HCT116 (cell line): ENCODE data around the gene ZBED1. TPM values are rescaled to one million over a fixed set of nuclear protein-coding genes. Genes with fewer than 3 reads are reported as not detected.
"Not testable (repeated sequence)": the region's sequence is repeated elsewhere in the genome, so short reads cannot be mapped to it uniquely, and the experiment has no call there.

Source experiments
- ATAC-seq: fragments of 200-7000 bp; cut with Tn5 transposase; 2 replicates; pipeline ENCODE4 v1.9.1; 2020; ENCODE audit warnings: mild to moderate bottlenecking, moderate library complexity
- BruUV-seq: library from RNA; stranded (reverse); fragments of 400-500 nt; replicated peaks from 2 replicates; lab custom pipeline; 2021; lab: Mats Ljungman, UMichigan
- CTCF ChIA-PET: fragments of 300-600 bp; sonication (Branson Sonifier 250); formaldehyde crosslinking; loops from one replicate; lab custom pipeline; 2021; ENCODE audit warnings: antibody characterized with exemption; lab: Charles Lee
- POLR2A ChIA-PET: fragments of 300-600, 350-600 bp; sonication (Branson Sonifier 250); formaldehyde crosslinking; loops from one replicate; lab custom pipeline; 2021; ENCODE audit warnings: antibody characterized with exemption; lab: Charles Lee
- RAD21 ChIA-PET, 2 experiments: fragments of 300-600 bp; sonication (Branson Sonifier 250); formaldehyde crosslinking; loops; one replicate each; lab custom pipeline; 2023; ENCODE audit warnings: low total read pairs in 2 of 2; ENCODE audit not compliant: uncharacterized antibody in 2 of 2, unreplicated experiment in 2 of 2, low non-redundant PET in 1 of 2; lab: Charles Lee
- DNase-seq: peaks from one replicate; pipeline ENCODE4 v3.0.0-alpha.2; 2010; ENCODE audit warnings: low read depth, low spot score
- H2AFZ ChIP-seq: fragments of 200-600 bp; shearing (Covaris generic), sonication (generic); 2 replicates; pipeline ENCODE4 v1.6.1; 2017; ENCODE audit warnings: low read depth, mixed run types, mixed read lengths, antibody characterized with exemption, low read length; ENCODE audit not compliant: poor library complexity, severe bottlenecking
- H3K27ac ChIP-seq: 2 replicates; pipeline ENCODE4 v1.5.1; 2012; ENCODE audit warnings: low read depth, low read length
- H3K27me3 ChIP-seq: fragments of 200-600 bp; sonication (generic); 2 replicates; pipeline ENCODE4 v1.6.1; 2016; ENCODE audit warnings: mixed run types, low read length, mixed read lengths; ENCODE audit not compliant: insufficient read depth
- H3K36me3 ChIP-seq, 2 experiments: fragments of 200-500 bp in 1 of 2; fragments of 200-600 bp in 1 of 2; sonication (Bioruptor generic) in 1 of 2; sonication (generic) in 1 of 2; 2 replicates each; pipeline versions ENCODE4 v1.5.1 to v1.6.1; 2014 to 2016; ENCODE audit warnings: low read length in 2 of 2, inconsistent platforms in 1 of 2, mixed read lengths in 1 of 2, mixed run types in 1 of 2; ENCODE audit not compliant: insufficient read depth in 2 of 2, control insufficient read depth in 1 of 2
- H3K4me1 ChIP-seq, 2 experiments: fragments of 200-600 bp in 1 of 2; sonication (generic) in 1 of 2; 2 replicates each; pipeline versions ENCODE4 v1.5.1 to v1.6.1; 2012 to 2017; ENCODE audit warnings: low read length in 2 of 2, inconsistent platforms in 1 of 2, mild to moderate bottlenecking in 1 of 2, mixed read lengths in 1 of 2, mixed run types in 1 of 2, moderate library complexity in 1 of 2; ENCODE audit not compliant: insufficient read depth in 2 of 2, control insufficient read depth in 1 of 2
- H3K4me2 ChIP-seq: fragments of 200-600 bp; sonication (generic); 2 replicates; pipeline ENCODE4 v1.6.1; 2017; ENCODE audit warnings: mixed run types, low read length, mixed read lengths
- H3K4me3 ChIP-seq, 2 experiments: fragments of 200-600 bp in 1 of 2; sonication (generic) in 1 of 2; replicated peaks in 1 of 2; 2 replicates each; pipeline ENCODE4 v1.5.1; 2011 to 2016; ENCODE audit warnings: low read length in 2 of 2, control low read depth in 1 of 2, low read depth in 1 of 2, mild to moderate bottlenecking in 1 of 2, mixed read lengths in 1 of 2, mixed run types in 1 of 2
- H3K79me2 ChIP-seq: fragments of 200-600 bp; sonication (generic); 2 replicates; pipeline ENCODE4 v1.6.1; 2017; ENCODE audit warnings: mild to moderate bottlenecking, mixed run types, low read length, moderate library complexity, mixed read lengths; ENCODE audit not compliant: insufficient read depth
- H3K9ac ChIP-seq: fragments of 200-600 bp; sonication (generic); 2 replicates; pipeline ENCODE4 v1.6.1; 2016; ENCODE audit warnings: low read length, mixed read lengths
- H3K9me2 ChIP-seq: fragments of 200-600 bp; sonication (generic), shearing (Covaris generic); 2 replicates; pipeline ENCODE4 v1.6.1; 2017; ENCODE audit warnings: mixed run types, mild to moderate bottlenecking, moderate library complexity; ENCODE audit not compliant: insufficient read depth
- H3K9me3 ChIP-seq, 2 experiments: fragments of 200-500 bp in 1 of 2; fragments of 200-600 bp in 1 of 2; sonication (Bioruptor generic) in 1 of 2; sonication (generic) in 1 of 2; 2 replicates each; pipeline ENCODE4 v1.6.1; 2014 to 2017; ENCODE audit warnings: low read length in 2 of 2, mixed read lengths in 2 of 2, inconsistent platforms in 1 of 2, low read depth in 1 of 2, mild to moderate bottlenecking in 1 of 2, mixed run types in 1 of 2, moderate library complexity in 1 of 2; ENCODE audit not compliant: control insufficient read depth in 1 of 2, insufficient read depth in 1 of 2
- H4K20me1 ChIP-seq: fragments of 200-600 bp; sonication (generic), shearing (Covaris generic); 2 replicates; pipeline ENCODE4 v1.6.1; 2017; ENCODE audit warnings: mixed run types, mild to moderate bottlenecking, moderate library complexity; ENCODE audit not compliant: insufficient read depth
- ATF3 ChIP-seq: IDR thresholded peaks from 2 replicates; pipeline ENCODE4 v1.6.1; 2012
- EGR1 ChIP-seq: IDR thresholded peaks from 2 replicates; pipeline ENCODE4 v1.6.1; 2012; ENCODE audit warnings: low read depth
- ELF1 ChIP-seq: IDR thresholded peaks from 2 replicates; pipeline ENCODE4 v1.6.1; 2012; ENCODE audit warnings: low read depth, borderline replicate concordance
- EZH2phosphoT487 ChIP-seq: fragments of 200-600 bp; IDR thresholded peaks from 2 replicates; pipeline ENCODE4 v1.6.1; 2018; ENCODE audit warnings: antibody characterized with exemption, borderline replicate concordance
- JUND ChIP-seq: IDR thresholded peaks from 2 replicates; pipeline ENCODE4 v1.6.1; 2012
- POLR2AphosphoS5 ChIP-seq: IDR thresholded peaks from 2 replicates; pipeline ENCODE4 v1.6.1; 2011; ENCODE audit warnings: mild to moderate bottlenecking, low read depth, low read length, moderate library complexity
- SIN3A ChIP-seq: IDR thresholded peaks from 2 replicates; pipeline ENCODE4 v1.6.1; 2012; ENCODE audit warnings: low read depth
- SRF ChIP-seq: IDR thresholded peaks from 2 replicates; pipeline ENCODE4 v1.6.1; 2012; ENCODE audit warnings: low read depth
- YY1 ChIP-seq: IDR thresholded peaks from 2 replicates; pipeline ENCODE4 v1.6.1; 2011; ENCODE audit warnings: low read length, low read depth, moderate library complexity, mild to moderate bottlenecking; ENCODE audit not compliant: insufficient replicate concordance; ENCODE audit errors: extremely low read depth
- ZFX ChIP-seq: fragments of 450-650 bp; IDR thresholded peaks from 2 replicates; pipeline ENCODE4 v1.6.1; 2017
- ZNF274 ChIP-seq: fragments of 200-500 bp; sonication (Bioruptor generic); IDR thresholded peaks from 2 replicates; pipeline ENCODE4 v1.6.1; 2014; ENCODE audit warnings: mild to moderate bottlenecking, low read depth, low read length, inconsistent platforms
- intact Hi-C: fragments of 100-400 bp; cut with micrococcal nuclease; formaldehyde crosslinking; loops from 2 replicates; pipeline ENCODE4 v1.10.0; 2022
- total RNA-seq: library from RNA; stranded (reverse); gene quantifications from one replicate; pipeline ENCODE4 v1.2.1, GENCODE V29; 2021; ENCODE audit not compliant: unreplicated experiment

ZBED1 gene
- total RNA-seq, 1 experiment from 2014 or later = 21.0 TPM

GRCh38 chrX:2471641-2472040 is 29.1 kb downstream of the ZBED1 start:
- H3K4me3 ChIP-seq = no peak overlapping the region
- peaks cover 26% of the 10 kb centered on the region for H3K79me2 ChIP-seq
- no peaks in the 10 kb centered on the region for H3K9me2 ChIP-seq
- H4K20me1 ChIP-seq = no peaks in the 10 kb centered on the region
- H3K27me3 ChIP-seq = no peaks in the 10 kb centered on the region
- ChIA-PET RAD21 (no interaction called here), CTCF (no interaction called here), POLR2A (no interaction called here)
- ATAC-seq = no peak
- no peaks in the 10 kb centered on the region for H3K36me3 ChIP-seq
- BruUV-seq = no TSS peak
- TF ChIP-seq YY1 = no peak
- no peak for TF ChIP-seq ATF3
- no peak for TF ChIP-seq ELF1
- no peak for TF ChIP-seq EZH2phosphoT487
- TF ChIP-seq SIN3A = no peak
- TF ChIP-seq POLR2AphosphoS5 = no peak
- no peak for TF ChIP-seq JUND
- no peak for TF ChIP-seq ZNF274
- no peak for TF ChIP-seq ZFX
- no peak for TF ChIP-seq EGR1
- no peak for TF ChIP-seq SRF
- H3K9ac ChIP-seq = no peak overlapping the region
- intact Hi-C loops = loop anchor here (5.0 kb wide), 1 partner anchor 1019 kb away; the partner anchor contains the start of gene ASMTL
- H3K4me2 ChIP-seq = no peak overlapping the region
- DNase-seq = no peak
- no peaks in the 10 kb centered on the region for H3K9me3 ChIP-seq
- H3K4me1 ChIP-seq = peaks cover 14 to 60% of the 10 kb centered on the region in 2 experiments; a peak in 3 of 4 replicates
- no peak overlapping the region for H2AFZ ChIP-seq
- H3K27ac ChIP-seq = no peak overlapping the region

GRCh38 chrX:2471126-2471525 is 29.6 kb downstream of the ZBED1 start:
- ATAC-seq, CTCF ChIA-PET, H3K9ac ChIP-seq, H3K4me2 ChIP-seq, H3K36me3 ChIP-seq, H4K20me1 ChIP-seq, BruUV-seq, H2AFZ ChIP-seq, H3K27me3 ChIP-seq, H3K27ac ChIP-seq, H3K4me3 ChIP-seq, DNase-seq, RAD21 ChIA-PET, H3K9me3 ChIP-seq, POLR2A ChIA-PET, H3K9me2 ChIP-seq: not testable (repeated sequence)
- Histone ChIP-seq H3K79me2 (peaks cover 26% of the 10 kb centered on the region), H3K4me1 (peaks cover 9 to 57% of the 10 kb centered on the region in 2 experiments; a peak in 3 of 4 replicates)
- intact Hi-C loops = loop anchor here (5.0 kb wide), 1 partner anchor 1019 kb away; the partner anchor contains the start of gene ASMTL

- intact Hi-C loops = loop anchor here (5.0 kb wide), 1 partner anchor 1018 kb away; the partner anchor contains the start of gene ASMTL
These were observed 30.9 kb downstream of the ZBED1 start for GRCh38 chrX:2469852-2470251.

More at GRCh38 chrX:2469852-2470251, 30.9 kb downstream of the ZBED1 start:
- RAD21 ChIA-PET, POLR2A ChIA-PET, H2AFZ ChIP-seq, H3K27me3 ChIP-seq, DNase-seq, H3K4me3 ChIP-seq, H3K36me3 ChIP-seq, H3K9ac ChIP-seq, ATAC-seq, H3K9me3 ChIP-seq, BruUV-seq, H3K9me2 ChIP-seq, CTCF ChIA-PET, H4K20me1 ChIP-seq: not testable (repeated sequence)
- H3K4me2 ChIP-seq = peak overlapping the region; percentile 56
- peak overlapping the region; percentile 35; the same call in 1 of the 2 replicates for H3K27ac ChIP-seq
- peaks cover 27% of the 10 kb centered on the region for H3K79me2 ChIP-seq
- H3K4me1 ChIP-seq = peaks cover 13 to 57% of the 10 kb centered on the region in 2 experiments; a peak in 3 of 4 replicates
